ENCODE measurements around the gene CLCA2.

DNA sequence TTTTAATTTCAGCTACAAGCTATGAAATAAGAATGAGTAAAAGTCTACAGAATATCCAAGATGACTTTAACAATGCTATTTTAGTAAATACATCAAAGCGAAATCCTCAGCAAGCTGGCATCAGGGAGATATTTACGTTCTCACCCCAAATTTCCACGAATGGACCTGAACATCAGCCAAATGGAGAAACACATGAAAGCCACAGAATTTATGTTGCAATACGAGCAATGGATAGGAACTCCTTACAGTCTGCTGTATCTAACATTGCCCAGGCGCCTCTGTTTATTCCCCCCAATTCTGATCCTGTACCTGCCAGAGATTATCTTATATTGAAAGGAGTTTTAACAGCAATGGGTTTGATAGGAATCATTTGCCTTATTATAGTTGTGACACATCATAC is 31.1 kb downstream of the CLCA2 start:
- TF ChIP-seq, protein P1, sequence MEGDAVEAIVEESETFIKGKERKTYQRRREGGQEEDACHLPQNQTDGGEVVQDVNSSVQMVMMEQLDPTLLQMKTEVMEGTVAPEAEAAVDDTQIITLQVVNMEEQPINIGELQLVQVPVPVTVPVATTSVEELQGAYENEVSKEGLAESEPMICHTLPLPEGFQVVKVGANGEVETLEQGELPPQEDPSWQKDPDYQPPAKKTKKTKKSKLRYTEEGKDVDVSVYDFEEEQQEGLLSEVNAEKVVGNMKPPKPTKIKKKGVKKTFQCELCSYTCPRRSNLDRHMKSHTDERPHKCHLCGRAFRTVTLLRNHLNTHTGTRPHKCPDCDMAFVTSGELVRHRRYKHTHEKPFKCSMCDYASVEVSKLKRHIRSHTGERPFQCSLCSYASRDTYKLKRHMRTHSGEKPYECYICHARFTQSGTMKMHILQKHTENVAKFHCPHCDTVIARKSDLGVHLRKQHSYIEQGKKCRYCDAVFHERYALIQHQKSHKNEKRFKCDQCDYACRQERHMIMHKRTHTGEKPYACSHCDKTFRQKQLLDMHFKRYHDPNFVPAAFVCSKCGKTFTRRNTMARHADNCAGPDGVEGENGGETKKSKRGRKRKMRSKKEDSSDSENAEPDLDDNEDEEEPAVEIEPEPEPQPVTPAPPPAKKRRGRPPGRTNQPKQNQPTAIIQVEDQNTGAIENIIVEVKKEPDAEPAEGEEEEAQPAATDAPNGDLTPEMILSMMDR (conservative IDR thresholded peaks at IDR 0.05; ENCODE audit: low read depth, low read length) = no peak
- no peak for TF ChIP-seq EZH2 (IDR thresholded peaks at IDR 0.05; ENCODE audit: borderline replicate concordance, low read depth, low read length, poor library complexity, severe bottlenecking)

Data from A673 (cell line).